Neural progenitor cell (in vitro differentiated cells): Measurements from ENCODE around the gene REX1BD. TPM values are rescaled to one million over a fixed set of nuclear protein-coding genes. Genes with fewer than 3 reads are reported as not detected.

ENCODE experiments used
- DNase-seq: peaks from one replicate; pipeline ENCODE4 v3.0.0-alpha.2; 2016; ENCODE audit warnings: low spot score
- H2AFZ ChIP-seq: fragments of 200-600 bp; sonication (generic); replicated peaks from 2 replicates; pipeline ENCODE4 v1.6.1; 2016; ENCODE audit warnings: antibody characterized with exemption
- H3F3A ChIP-seq: fragments of 200-600 bp; sonication (generic); 2 replicates; pipeline ENCODE4 v1.6.1; 2016; ENCODE audit warnings: antibody characterized with exemption, low read depth
- H3K27ac ChIP-seq: fragments of 200-600 bp; sonication (generic); 2 replicates; pipeline ENCODE4 v1.5.1; 2016; ENCODE audit warnings: mild to moderate bottlenecking
- H3K27me3 ChIP-seq: fragments of 200-600 bp; sonication (generic); 2 replicates; pipeline ENCODE4 v1.6.1; 2016; ENCODE audit warnings: mild to moderate bottlenecking, moderate library complexity
- H3K36me3 ChIP-seq: fragments of 200-600 bp; sonication (generic); 2 replicates; pipeline ENCODE4 v1.5.1; 2016
- H3K4me1 ChIP-seq: fragments of 200-600 bp; sonication (generic); 2 replicates; pipeline ENCODE4 v1.6.1; 2016; ENCODE audit warnings: mixed run types
- H3K4me2 ChIP-seq: fragments of 200-600 bp; sonication (generic); 2 replicates; pipeline ENCODE4 v1.6.1; 2016
- H3K4me3 ChIP-seq: fragments of 200-600 bp; sonication (generic); 2 replicates; pipeline ENCODE4 v1.5.1; 2016
- H3K79me2 ChIP-seq: fragments of 200-600 bp; sonication (generic); 2 replicates; pipeline ENCODE4 v1.6.1; 2016; ENCODE audit warnings: low read depth
- H3K9ac ChIP-seq: fragments of 200-600 bp; sonication (generic); 2 replicates; pipeline ENCODE4 v1.6.1; 2016
- H3K9me3 ChIP-seq: fragments of 200-600 bp; sonication (generic); 2 replicates; pipeline ENCODE4 v1.5.1; 2016; ENCODE audit warnings: low read depth
- H4K20me1 ChIP-seq: fragments of 200-600 bp; sonication (generic); 2 replicates; pipeline ENCODE4 v1.6.1; 2016; ENCODE audit warnings: low read depth
- H3K27ac Mint-ChIP-seq: 3 replicates; pipeline ENCODE4 v1.8.0; 2021; ENCODE audit warnings: mixed read lengths
- H3K27me3 Mint-ChIP-seq: 2 replicates; pipeline ENCODE4 v1.8.0; 2022; ENCODE audit warnings: low read depth, mild to moderate bottlenecking, inconsistent platforms, moderate library complexity, mixed read lengths; ENCODE audit not compliant: insufficient read depth
- H3K36me3 Mint-ChIP-seq: 3 replicates; pipeline ENCODE4 v1.8.0; 2021; ENCODE audit warnings: mixed read lengths
- H3K4me1 Mint-ChIP-seq: 3 replicates; pipeline ENCODE4 v1.8.0; 2021; ENCODE audit warnings: mixed read lengths
- H3K4me3 Mint-ChIP-seq: 3 replicates; pipeline ENCODE4 v1.8.0; 2021; ENCODE audit warnings: mild to moderate bottlenecking, moderate library complexity, mixed read lengths
- H3K9me3 Mint-ChIP-seq: 3 replicates; pipeline ENCODE4 v1.8.0; 2020; ENCODE audit warnings: mixed read lengths
- CTCF ChIP-seq: fragments of 200-600 bp; sonication (generic); IDR thresholded peaks from 2 replicates; pipeline ENCODE4 v1.5.1; 2017; ENCODE audit warnings: antibody characterized with exemption, mild to moderate bottlenecking
- EZH2 ChIP-seq: fragments of 200-600 bp; sonication (generic); IDR thresholded peaks from 2 replicates; pipeline ENCODE4 v1.6.1; 2017; ENCODE audit warnings: antibody characterized with exemption, mild to moderate bottlenecking, moderate library complexity
- EZH2phosphoT487 ChIP-seq: fragments of 200-600 bp; sonication (generic); IDR thresholded peaks from 2 replicates; pipeline ENCODE4 v1.6.1; 2017; ENCODE audit warnings: antibody characterized with exemption
- total RNA-seq: library from RNA; depleted of rRNA; stranded (reverse); fragments of >200 nt; gene quantifications from 2 replicates; pipeline ENCODE4 v1.2.3, GENCODE V29; 2015; ENCODE audit warnings: low replicate concordance

REX1BD gene
- total RNA-seq, 1 donor from 2014 or later: 41.7 TPM

GRCh38 chr19:18562086-18562485, 26.5 kb upstream of the REX1BD start:
- TF ChIP-seq EZH2phosphoT487 (no peak), CTCF (no peak), EZH2 (no peak)
- H3K4me2 ChIP-seq: no peak overlapping the region
- Mint-ChIP-seq H3K9me3 (no peaks in the 10 kb centered on the region), H3K4me3 (no peak overlapping the region), H3K36me3 (peaks cover 9% of the 10 kb centered on the region), H3K27me3 (no peaks in the 10 kb centered on the region), H3K27ac (no peak overlapping the region), H3K4me1 (peaks cover 8% of the 10 kb centered on the region)
- H3K9me3 ChIP-seq: no peaks in the 10 kb centered on the region
- H4K20me1 ChIP-seq: peaks cover 9% of the 10 kb centered on the region
- no peaks in the 10 kb centered on the region for H3K36me3 ChIP-seq
- no peak overlapping the region for H3K4me3 ChIP-seq
- H3K9ac ChIP-seq: no peak overlapping the region
- no peak overlapping the region for H3K27ac ChIP-seq
- H3K4me1 ChIP-seq: no peaks in the 10 kb centered on the region
- no peak overlapping the region for H2AFZ ChIP-seq
- DNase-seq: no peak
- peaks cover 12% of the 10 kb centered on the region for H3F3A ChIP-seq
- peaks cover 29% of the 10 kb centered on the region for H3K79me2 ChIP-seq
- H3K27me3 ChIP-seq: no peaks in the 10 kb centered on the region

GRCh38 chr19:18566953-18567352, 21.6 kb upstream of the REX1BD start:
- no peaks in the 10 kb centered on the region for H3K9me3 Mint-ChIP-seq
- Histone ChIP-seq H2AFZ (no peak overlapping the region), H3F3A (peaks cover 24% of the 10 kb centered on the region), H3K36me3 (no peaks in the 10 kb centered on the region), H3K9me3 (no peaks in the 10 kb centered on the region), H3K9ac (no peak overlapping the region), H3K27ac (no peak overlapping the region), H3K79me2 (peaks cover 3% of the 10 kb centered on the region), H4K20me1 (peaks cover 2% of the 10 kb centered on the region), H3K4me3 (no peak overlapping the region), H3K27me3 (no peaks in the 10 kb centered on the region), H3K4me1 (no peaks in the 10 kb centered on the region), H3K4me2 (no peak overlapping the region)
- no peak for DNase-seq
- H3K4me3 Mint-ChIP-seq: no peak overlapping the region
- peaks cover 3% of the 10 kb centered on the region for H3K4me1 Mint-ChIP-seq
- H3K27ac Mint-ChIP-seq: no peak overlapping the region
- H3K36me3 Mint-ChIP-seq: peaks cover 22% of the 10 kb centered on the region
- TF ChIP-seq CTCF (no peak), EZH2phosphoT487 (no peak), EZH2 (no peak)
- peaks cover 2% of the 10 kb centered on the region for H3K27me3 Mint-ChIP-seq

GRCh38 chr19:18568367-18568766, 20.2 kb upstream of the REX1BD start:
- Mint-ChIP-seq H3K4me1 (peaks cover 13% of the 10 kb centered on the region), H3K27me3 (peaks cover 7% of the 10 kb centered on the region), H3K4me3 (no peak overlapping the region), H3K27ac (no peak overlapping the region), H3K36me3 (peaks cover 22% of the 10 kb centered on the region), H3K9me3 (no peaks in the 10 kb centered on the region)
- Histone ChIP-seq H3K27ac (no peak overlapping the region), H3K27me3 (no peaks in the 10 kb centered on the region), H3K9ac (no peak overlapping the region), H3K9me3 (no peaks in the 10 kb centered on the region), H2AFZ (no peak overlapping the region), H3K79me2 (peaks cover 17% of the 10 kb centered on the region), H3K4me3 (no peak overlapping the region), H3K4me2 (no peak overlapping the region), H4K20me1 (peaks cover 16% of the 10 kb centered on the region), H3K36me3 (no peaks in the 10 kb centered on the region), H3F3A (peaks cover 24% of the 10 kb centered on the region), H3K4me1 (peaks cover 9% of the 10 kb centered on the region)
- TF ChIP-seq EZH2phosphoT487 (no peak), EZH2 (no peak), CTCF (no peak)
- DNase-seq: no peak
